CD4-positive, alpha-beta T cell treated with Interleukin-4 for 1 hour (primary cell): ENCODE results near the gene VWDE.
"Not testable (repeated sequence)": the region's sequence is repeated elsewhere in the genome, so short reads cannot be mapped to it uniquely, and the experiment has no call there.

Source experiments
- DNase-seq, 2 donors: peaks; one replicate each; pipeline ENCODE4 v3.0.0-alpha.2; 2020 to 2022

The VWDE gene

DNA sequence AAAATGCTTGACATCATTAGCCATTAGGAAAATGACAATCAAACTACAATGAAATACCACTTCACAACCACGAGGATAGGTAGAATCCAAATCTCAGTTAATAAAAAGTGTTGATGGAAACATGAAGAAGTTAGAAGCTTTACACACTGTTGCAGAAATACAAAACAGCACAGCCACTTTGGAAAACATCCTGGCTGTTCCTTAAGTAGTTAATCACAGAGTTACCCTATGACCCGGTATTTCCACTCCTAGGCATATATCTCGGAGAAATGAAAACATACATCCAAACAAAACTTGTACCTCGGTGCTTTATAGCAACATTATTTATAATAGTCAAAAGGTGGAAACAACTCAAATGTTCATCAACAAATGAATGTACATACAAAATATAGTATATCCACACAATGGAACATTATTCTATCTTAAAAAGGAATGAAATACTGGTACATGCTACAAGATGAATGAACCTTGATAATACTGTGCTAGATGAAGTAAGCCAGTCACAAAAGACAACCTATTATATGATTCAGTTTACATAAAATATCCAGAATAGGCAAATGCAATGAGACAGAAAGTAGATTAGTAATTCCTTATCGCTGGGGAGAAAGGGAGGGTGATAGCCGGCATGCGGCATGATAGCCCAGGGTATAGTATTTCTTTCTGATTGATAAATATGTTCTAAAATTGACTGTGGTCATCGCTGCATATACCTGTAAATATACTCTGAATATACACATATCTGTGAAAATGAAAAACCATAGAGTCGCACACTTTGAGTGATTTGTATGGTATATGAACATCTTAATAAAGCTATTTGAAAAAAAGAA lies 1.9 kb downstream of the VWDE start:
- DNase-seq, result no peak

DNA sequence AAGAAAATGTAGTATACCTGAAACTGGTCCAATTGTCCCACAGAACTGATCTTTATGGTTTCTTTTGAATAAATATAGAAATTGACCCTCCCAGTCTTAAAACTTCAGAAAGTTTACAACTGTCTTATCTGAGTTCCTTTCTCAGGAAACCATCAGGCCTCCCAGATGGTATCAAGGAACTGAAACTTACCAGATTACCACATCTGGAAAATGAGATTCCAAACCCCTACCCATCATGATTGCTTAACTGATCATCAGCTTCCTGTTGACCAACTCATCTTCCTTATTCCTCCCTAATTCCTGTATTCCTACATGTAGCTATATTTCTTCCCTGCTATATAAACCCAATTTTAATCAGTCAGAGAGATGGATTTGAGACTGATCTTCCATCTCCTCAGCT lies 5.5 kb downstream of the VWDE start:
- DNase-seq, result no peak

DNA sequence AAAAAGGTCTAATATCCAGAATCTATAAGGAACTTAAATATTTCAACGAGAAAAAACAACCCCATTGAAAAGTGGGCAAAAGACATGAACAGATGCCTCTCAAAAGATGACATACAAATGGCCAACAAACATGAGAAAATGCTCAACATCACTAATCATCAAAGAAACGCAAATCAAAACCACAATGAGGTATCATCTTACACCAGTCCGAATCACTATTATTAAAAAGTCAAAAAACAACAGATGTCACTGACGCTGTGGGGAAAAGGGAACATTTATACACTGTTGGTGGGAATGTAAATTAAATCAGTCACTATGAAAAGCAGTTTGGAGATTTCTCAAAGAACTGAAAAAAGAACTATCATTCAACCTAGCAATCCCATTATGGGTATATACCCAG lies 6.0 kb downstream of the VWDE start:
- no peak for DNase-seq

DNA sequence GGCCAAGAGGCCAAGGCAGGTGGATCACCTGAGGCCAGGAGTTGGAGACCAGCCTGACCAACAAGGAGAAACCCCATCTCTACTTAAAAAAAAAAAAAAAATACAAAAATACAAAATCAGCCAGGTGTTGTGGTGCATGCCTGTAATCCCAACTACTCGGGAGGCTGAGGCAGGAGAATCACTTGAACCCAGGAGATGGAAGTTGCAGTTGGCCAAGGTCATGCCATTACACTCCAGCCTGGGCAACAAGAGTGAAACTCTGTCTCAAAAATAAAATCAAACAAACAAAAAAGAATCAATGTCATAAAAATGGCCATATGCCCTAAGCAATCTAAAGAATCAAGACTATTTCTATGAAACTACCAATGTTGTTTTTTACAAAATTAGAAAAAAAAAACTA lies 7.0 kb downstream of the VWDE start:
- DNase-seq, result not testable (repeated sequence)

DNA sequence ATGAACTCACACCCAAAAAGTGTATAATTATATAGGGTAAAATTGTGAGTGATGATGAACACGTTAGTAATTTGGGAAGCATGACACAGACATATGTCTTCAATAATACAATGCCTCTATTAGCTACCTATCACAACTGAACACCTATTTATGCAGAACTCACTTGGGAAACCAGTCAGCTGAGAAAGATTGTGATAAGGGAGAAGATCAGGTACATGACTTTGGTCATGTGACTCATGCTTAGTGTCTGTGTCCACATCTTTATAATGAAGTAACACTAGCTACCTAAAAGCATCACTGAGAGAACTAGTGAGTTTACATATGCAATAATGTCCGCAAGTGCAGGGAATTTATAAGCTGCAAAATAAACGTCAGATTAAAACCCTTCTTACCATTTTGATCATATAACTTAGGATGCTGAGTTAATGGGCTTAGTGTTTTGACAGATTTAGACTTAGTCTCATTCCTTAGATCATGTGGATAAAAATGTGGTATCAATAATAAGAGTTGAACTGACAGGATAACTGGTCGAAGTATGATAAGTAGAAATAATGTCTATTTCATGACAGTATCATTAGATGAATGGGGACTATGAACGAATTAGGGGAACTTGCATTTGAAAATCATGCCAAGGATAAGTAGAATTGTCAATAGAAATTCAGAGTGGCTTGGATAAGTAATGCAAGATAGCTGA lies 11.6 kb downstream of the VWDE start:
- no peak for DNase-seq

DNA sequence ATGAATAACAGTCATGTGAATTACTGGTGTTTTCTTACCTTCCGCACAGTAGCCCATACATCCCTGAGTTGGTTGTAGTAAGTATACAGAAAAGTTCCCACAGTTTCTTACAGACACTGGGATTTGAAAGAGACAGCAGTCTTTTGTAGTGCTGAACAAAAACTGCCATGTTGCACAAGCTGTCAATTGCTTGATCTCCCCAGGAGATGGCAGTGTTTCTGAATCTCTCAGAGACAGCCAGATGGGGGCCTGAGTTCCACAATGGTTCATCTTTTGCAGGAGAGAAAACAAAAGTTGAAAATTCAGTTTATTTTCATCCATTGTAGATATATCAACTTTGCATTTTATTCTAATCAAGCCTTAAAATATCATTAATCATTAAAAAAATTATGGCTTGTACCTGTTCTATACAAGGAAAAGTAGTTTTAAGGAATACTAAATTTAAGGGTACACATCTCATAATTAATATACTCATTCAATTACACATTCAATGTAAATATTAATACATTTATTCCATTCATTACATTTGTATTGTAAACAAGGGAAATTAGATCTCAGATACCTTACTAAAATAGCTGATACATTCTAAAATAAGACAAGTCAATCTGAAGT lies 14.5 kb downstream of the VWDE start:
- DNase-seq, result peak; percentile 11 to 46

DNA sequence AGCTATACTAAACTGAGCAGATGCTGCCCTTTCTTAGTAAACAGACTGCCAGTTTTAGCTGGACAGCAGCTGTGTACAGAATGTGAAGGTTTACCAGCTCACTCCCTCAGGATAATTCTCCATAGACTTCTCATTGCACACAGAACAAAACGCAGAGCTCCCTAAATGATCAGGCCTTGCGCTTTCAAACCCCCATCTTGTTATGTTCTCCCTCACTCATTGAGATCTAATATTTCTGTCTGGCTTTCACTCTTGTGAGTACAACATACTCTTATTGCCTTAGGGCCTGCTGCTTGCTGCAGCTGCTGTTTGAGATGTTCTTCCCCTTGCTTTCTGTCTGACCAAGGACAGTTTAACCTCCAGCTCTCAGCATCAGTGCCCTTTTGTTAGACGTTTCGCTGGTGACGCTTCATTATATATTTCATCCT lies 17.3 kb downstream of the VWDE start:
- DNase-seq, result no peak

DNA sequence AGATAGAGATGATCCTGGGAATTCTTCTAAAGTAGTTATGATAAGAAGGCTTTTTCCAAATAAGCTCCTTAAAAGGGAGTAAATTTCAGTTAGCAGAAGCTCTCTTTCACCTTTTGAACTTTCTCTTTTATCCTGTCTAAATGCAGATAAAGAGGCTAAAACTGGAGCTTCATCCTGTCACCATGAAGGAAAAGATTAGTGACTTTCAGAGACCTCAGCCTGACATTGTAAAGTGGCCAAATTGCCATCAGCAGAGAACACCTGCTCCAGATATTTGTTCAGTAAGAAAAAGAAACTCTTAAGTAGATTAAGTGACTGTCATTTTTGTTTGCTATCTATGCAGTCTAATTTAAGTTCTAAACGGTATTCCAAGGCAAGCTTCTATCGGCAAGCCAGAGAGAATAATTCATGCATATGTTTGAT lies 18.3 kb downstream of the VWDE start:
- no peak for DNase-seq

DNA sequence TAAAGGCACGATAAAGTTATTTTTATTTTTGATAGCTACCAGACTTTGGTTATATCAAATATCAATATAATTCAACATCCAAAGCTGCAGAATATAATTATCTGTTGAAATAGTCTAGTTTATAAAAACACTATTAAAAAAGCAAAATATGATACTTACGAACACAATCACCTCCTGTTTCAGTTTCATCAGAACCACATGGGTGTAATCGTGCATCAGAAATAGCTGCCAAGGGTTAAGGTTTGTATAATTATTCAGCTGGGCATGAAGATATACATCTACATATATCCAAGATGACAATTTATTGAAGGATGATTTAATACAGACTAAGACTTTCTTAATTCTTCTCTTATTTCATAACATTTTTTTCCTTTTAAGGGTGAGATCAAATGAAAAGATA lies 20.3 kb downstream of the VWDE start:
- no peak for DNase-seq

DNA sequence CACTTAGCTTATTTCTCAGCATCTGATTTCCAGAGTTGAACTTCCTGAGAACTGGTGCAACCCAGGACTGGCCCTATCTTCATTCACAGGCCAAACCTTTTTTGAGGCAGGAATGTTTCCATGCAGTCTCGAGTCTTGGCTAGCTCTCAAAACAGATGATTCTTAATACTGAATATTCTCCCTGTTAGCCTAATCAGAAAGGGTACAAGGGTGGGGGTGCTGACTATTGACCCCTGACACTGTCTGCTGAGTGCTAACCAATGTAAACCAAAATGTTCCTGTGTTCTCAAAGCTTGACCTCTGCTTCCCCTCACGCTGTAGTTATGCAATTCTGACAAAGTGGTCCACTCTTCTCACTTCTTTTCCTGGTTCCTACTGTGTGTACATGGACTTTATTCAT lies 25.3 kb downstream of the VWDE start:
- DNase-seq, result no peak

DNA sequence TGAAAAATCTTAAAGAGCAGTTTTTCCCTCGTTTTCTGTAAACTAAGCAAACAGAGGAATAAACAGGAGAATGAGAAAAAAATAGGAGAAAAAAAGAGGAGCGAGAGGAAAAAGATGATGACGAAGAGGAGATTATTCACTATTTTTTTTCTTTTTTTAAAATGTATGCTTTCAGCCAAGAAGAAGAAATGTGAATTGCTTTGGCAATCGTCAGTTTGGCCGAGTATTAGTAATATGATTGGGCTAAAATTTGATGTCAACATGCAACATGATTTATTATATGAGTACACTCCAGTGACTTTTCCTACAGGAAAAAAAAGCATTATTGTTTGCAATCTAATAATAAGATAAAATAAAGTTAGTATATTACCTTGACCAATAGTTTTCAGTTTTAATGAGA lies 26.3 kb downstream of the VWDE start:
- DNase-seq, result no peak

DNA sequence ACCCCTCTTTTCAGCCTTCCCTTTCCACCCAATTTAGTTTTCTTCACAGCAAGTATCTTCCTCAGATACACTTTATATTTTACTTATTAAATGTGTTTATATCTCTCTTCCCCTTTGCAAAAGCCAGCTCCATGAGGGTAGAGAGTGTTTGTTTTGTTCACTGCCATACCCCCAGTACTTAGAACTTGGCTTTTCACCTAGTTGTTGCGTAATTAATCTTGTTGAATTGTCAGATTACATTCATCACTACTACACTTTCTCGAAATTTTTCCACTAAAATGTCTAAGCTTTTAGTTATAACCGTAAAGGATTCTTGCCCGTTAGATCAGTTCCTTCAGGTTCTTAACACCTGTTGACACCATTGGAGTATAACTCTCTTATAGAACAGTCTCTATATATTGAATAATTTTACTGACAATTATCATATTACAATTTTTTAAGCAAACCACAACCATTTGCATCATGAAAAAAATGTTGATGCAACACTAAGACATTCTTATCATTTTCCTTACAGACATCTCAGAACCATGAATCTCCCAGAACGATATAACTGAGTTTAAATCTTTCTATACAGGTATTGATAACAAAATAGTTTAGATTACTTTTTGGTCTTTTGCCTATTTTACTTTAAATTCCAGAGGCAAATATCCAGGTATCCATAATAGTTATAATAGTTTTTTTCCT lies 29.9 kb downstream of the VWDE start:
- no peak for DNase-seq

DNA sequence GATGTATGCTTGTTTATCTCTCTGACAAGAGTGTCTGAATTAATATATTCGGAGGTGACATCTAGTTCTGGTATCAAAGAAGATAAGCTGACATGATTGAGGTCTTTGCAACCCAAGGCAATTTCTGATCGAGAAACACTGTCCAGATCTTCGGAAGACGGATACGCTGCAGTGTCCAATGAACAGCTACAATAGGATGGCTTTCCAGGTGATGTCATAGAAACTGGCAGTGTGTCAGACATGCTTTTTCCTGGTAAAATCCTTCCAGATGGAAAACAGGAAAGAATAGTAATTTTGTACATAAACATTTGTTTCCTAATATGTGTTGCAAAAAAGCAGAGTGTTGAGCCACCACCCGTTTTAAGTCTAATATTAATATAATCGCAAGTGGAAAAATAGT lies 33.4 kb downstream of the VWDE start:
- DNase-seq, result no peak

DNA sequence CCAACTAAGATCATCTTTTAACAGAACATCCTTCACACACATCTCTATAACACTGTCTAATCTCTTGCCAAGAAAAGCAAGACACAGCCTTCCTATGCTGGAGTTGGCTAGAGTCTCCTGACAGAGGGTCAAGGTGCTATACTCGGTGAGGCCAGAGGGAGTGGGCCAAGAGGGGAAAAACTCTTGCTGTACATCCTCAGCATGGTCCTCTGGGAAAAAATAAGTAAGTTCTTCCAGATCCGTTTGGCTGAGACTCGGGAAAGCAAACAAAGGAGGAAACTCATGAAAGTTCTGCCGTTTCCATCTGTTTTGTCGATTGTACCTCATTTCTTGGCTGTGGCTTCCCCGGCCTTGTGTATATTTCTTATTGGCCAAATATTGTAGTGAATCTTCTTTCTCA lies 33.9 kb downstream of the VWDE start:
- DNase-seq, result no peak

DNA sequence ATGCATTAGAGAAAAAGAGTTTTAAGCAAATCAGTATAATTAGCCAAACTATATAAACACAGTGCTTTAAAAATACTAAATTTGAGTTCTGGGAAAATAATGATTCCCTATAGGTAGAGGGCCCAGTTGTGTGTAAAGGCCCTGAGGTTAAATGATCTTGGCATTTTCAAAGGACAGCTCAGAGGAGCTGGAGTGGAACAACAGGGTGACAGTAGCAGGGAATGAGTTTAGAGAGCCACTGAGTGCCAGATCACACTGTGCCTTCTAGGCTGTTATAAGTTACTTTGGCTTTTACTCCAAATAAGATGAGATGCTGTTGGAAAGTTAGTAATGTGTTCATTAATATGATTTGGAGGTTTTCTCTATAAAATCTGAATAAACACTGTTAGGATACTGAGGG lies 34.6 kb downstream of the VWDE start:
- no peak for DNase-seq

DNA sequence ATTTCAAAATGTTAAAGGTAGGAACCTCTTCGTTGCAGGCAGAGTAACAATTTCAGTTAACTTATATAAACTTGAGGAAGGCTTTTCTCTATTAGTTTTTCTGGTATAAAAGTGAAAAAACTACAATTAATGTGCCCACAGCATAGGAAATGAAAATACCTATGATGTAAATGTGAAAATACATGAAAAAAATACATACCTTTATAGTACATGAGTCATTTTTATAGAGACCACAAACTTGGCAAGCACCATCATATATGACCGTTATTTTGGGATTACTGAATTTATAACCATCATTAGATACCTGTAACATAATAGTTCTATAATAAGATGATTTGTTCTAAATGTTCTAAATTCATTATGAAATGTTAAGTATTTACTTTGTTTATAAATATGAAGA lies 42.7 kb downstream of the VWDE start:
- DNase-seq, result no peak

DNA sequence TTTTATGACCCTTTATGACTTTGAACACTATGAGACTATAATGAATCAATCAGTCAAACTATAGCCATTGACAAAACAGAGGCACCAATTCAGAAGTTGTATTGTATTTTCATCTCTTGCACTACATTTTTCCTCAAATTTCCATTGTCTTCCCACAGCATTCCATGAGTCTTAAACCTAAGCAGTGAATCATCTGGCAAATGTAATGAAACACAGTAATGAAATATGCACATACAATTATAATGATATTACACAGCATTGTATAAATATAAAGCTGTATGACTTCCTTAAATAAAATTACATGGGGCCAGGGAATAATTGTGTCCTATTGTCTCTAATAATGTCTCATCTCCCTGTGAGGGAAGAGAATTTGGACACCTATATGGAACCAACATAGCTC lies 45.0 kb downstream of the VWDE start:
- DNase-seq, result no peak

DNA sequence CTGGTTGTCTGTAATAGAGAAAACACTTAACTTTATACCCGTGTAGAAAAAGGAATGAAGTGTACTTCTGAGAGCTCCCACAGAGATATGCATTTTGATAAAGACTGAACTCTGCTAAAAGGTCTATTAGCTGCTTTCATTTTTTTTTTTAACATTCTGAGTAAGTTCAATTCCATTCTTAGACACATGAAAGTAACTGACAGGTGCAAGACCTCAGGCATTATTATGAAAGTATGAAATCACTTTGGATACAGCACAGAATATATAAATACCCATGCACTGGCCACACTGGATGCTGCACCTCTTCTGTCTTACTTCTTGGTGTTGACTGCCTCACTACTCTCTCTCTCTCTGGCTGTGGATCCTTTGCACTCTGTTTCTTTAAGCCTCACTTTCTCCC lies 46.2 kb downstream of the VWDE start:
- DNase-seq, result no peak

DNA sequence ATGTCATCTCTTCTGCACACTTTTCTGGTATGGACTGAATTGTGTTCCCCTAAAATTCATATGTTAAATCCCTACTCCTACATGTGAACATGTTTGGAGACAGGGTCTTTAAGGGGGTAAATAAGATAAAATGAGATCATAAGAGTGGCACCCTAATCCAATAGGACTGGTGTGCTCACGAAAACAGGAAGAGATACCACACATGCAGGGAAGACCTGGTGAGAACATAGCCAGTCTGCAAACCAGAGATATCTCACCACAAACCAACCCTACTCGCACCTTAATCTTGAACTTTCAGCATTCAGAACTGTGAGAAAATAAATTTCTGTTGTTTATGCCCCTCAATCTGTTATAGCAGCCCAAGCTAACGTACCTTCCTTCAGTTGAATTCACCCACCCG lies 51.8 kb downstream of the VWDE start:
- DNase-seq, result no peak

DNA sequence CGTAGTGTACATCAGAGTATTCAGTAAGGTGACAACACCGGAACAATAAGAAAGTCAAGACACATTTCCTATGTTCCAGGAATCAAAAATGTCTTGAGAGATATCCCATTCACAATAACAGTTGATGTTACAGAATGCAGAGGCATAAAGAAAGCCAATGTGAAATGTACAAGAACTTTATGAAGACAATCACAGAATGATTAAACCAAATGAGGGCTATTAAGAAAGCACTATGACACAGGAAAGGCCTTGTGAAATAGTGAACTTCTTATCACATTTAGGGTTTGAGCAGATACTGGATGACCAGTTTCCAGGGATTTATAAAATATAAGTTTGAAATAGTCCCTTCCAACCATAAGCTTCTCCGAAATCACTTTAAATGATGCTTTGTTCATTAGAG lies 52.7 kb downstream of the VWDE start:
- no peak for DNase-seq

DNA sequence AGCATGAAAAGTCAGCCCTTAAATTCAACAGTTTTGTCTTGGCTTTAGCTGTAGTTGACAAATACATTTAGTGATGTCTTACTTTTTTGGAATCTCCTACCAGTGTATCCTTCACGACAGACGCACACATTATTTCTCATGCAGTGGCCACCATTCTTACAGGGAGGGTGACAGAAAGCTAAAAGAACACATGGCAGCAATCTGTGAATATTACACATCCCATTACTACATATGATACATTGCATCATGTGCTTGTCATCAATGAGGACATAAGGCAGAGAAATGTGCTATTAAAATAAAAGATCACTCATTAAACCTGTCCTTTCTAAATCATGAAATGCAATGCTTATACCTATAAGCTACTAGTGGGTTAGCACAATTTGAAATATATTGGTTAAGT lies 66.6 kb downstream of the VWDE start:
- DNase-seq, result no peak

DNA sequence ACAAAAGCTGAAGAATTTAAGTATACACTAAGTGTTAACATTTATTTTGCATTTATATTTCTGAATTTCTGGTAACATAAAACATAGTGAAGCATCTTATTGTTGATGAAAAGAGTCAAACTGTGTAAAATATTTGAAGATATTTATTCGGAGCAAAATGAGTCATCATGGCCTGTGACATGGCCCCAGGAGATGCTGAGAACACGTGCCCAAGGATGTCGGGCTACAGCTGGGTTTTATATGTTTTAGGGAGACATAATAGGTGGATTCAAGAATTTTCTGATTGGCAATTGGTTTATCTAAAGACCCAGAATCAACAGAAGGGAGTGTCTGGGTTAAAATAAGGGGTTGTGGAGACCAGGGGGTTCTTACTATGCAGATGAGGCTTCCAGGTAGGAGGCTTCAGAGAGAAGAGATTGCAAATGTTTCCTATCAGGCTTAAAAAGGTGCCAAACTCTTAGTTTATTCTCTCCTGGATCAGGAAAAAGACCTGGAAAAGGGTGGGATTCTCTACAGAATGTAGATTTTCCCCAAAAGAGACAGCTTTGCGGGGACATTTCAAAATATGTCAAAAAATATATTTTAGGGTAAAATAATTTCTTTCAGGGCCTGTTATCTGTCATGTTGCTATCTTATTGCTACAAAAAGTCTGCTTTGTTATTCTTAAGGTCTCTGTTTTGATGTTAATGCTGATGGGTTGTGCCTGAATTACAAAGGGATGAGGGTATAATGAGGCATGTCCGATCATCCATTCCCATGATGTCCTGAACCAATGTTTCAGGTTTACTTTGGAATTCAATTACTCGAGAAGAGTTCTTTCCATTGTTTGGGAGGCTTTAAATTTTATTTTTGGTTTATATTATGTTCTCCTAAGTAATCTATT lies 74.5 kb downstream of the VWDE start:
- DNase-seq, result no peak

DNA sequence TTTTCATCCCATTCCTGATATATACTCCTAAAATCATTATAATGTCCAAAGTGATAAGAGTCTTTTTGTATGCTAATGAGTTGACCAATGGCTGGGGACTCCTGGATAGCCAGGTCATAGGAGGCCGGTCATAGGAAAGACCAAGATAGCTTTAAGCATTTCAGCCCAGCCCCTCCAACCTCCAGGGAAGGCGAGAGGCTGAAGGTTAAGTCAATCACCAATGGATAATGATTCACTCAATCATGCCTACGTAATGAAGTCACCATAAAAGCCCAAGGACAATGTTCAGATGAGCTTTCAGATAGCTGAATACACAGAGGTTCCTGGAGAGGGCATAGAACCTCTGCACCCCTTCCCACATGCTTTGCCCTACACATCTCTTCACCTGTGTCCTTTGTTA lies 75.7 kb downstream of the VWDE start:
- no peak for DNase-seq
